NT2/D1 (cell line): Measurements from ENCODE around the gene GLS.

ENCODE experiments used
- DNase-seq: peaks from one replicate; pipeline ENCODE4 v3.0.0-alpha.2; 2011; ENCODE audit warnings: low read depth, low spot score
- H3K27me3 ChIP-seq: 2 replicates; pipeline ENCODE4 v1.6.0; 2011; ENCODE audit warnings: mild to moderate bottlenecking; ENCODE audit not compliant: insufficient read length, insufficient read depth
- H3K36me3 ChIP-seq: 2 replicates; pipeline ENCODE4 v1.6.1; 2011; ENCODE audit warnings: mild to moderate bottlenecking, low read length, mixed read lengths; ENCODE audit not compliant: insufficient read depth, insufficient read length
- H3K4me1 ChIP-seq: 2 replicates; pipeline ENCODE4 v1.5.1; 2011; ENCODE audit not compliant: insufficient read depth, insufficient read length
- H3K4me3 ChIP-seq: 2 replicates; pipeline ENCODE4 v1.5.1; 2011; ENCODE audit warnings: low read depth; ENCODE audit not compliant: insufficient read length
- H3K9ac ChIP-seq: 2 replicates; pipeline ENCODE4 v1.6.0; 2011; ENCODE audit warnings: low read depth; ENCODE audit not compliant: insufficient read length
- H3K9me3 ChIP-seq: 2 replicates; pipeline ENCODE4 v1.5.1; 2011; ENCODE audit warnings: mild to moderate bottlenecking, low read length; ENCODE audit not compliant: insufficient read depth
- SUZ12 ChIP-seq: IDR thresholded peaks from 2 replicates; pipeline ENCODE4 v1.6.1; 2011; ENCODE audit not compliant: insufficient read length, insufficient read depth; ENCODE audit errors: extremely low read depth
- YY1 ChIP-seq: IDR thresholded peaks from 2 replicates; pipeline ENCODE4 v1.6.1; 2011; ENCODE audit not compliant: insufficient read length, insufficient read depth
- ZNF274 ChIP-seq: IDR thresholded peaks from 2 replicates; pipeline ENCODE4 v1.6.1; 2011; ENCODE audit warnings: mild to moderate bottlenecking, low read depth, low read length

The GLS gene

GRCh38 chr2:190904640-190905261 is 24.1 kb downstream of the GLS start:
- no peaks in the 10 kb centered on the region for H3K4me1 ChIP-seq

GRCh38 chr2:190908532-190908931 is 27.9 kb downstream of the GLS start:
- Histone ChIP-seq H3K4me1 (no peaks in the 10 kb centered on the region), H3K9ac (no peak overlapping the region), H3K27me3 (no peaks in the 10 kb centered on the region), H3K36me3 (peaks cover 76% of the 10 kb centered on the region), H3K9me3 (no peaks in the 10 kb centered on the region), H3K4me3 (no peak overlapping the region)
- DNase-seq: no peak
- no peak for TF ChIP-seq YY1
- TF ChIP-seq SUZ12: no peak

More at GRCh38 chr2:190904640-190905261, 24.1 kb downstream of the GLS start:
- DNase-seq: no peak
- H3K4me3 ChIP-seq: no peak overlapping the region
- no peaks in the 10 kb centered on the region for H3K9me3 ChIP-seq
- no peaks in the 10 kb centered on the region for H3K27me3 ChIP-seq
- H3K9ac ChIP-seq: no peak overlapping the region
- TF ChIP-seq ZNF274 (no peak), SUZ12 (no peak), YY1 (no peak)
- H3K36me3 ChIP-seq: peaks cover 81% of the 10 kb centered on the region

GRCh38 chr2:190909680-190910079 is 29.1 kb downstream of the GLS start:
- H3K27me3 ChIP-seq: no peaks in the 10 kb centered on the region
- TF ChIP-seq YY1 (no peak), ZNF274 (no peak), SUZ12 (no peak)
- no peaks in the 10 kb centered on the region for H3K9me3 ChIP-seq
- H3K36me3 ChIP-seq: peaks cover 83% of the 10 kb centered on the region
- no peak overlapping the region for H3K4me3 ChIP-seq
- DNase-seq: no peak
- H3K4me1 ChIP-seq: no peaks in the 10 kb centered on the region
- H3K9ac ChIP-seq: no peak overlapping the region

- no peak overlapping the region for H3K9ac ChIP-seq
- no peaks in the 10 kb centered on the region for H3K4me1 ChIP-seq
- DNase-seq: no peak
- TF ChIP-seq SUZ12: no peak
- no peak for TF ChIP-seq ZNF274
- no peak for TF ChIP-seq YY1
- H3K27me3 ChIP-seq: no peaks in the 10 kb centered on the region
- H3K36me3 ChIP-seq: peaks cover 80% of the 10 kb centered on the region
- H3K4me3 ChIP-seq: no peak overlapping the region
- H3K9me3 ChIP-seq: no peaks in the 10 kb centered on the region
Measured at GRCh38 chr2:190910341-190911136, 29.9 kb downstream of the GLS start.

- DNase-seq: no peak
- Histone ChIP-seq H3K27me3 (no peaks in the 10 kb centered on the region), H3K9ac (no peak overlapping the region), H3K4me3 (no peak overlapping the region), H3K9me3 (no peaks in the 10 kb centered on the region), H3K36me3 (peaks cover 80% of the 10 kb centered on the region), H3K4me1 (no peaks in the 10 kb centered on the region)
- TF ChIP-seq SUZ12: no peak
- no peak for TF ChIP-seq ZNF274
- no peak for TF ChIP-seq YY1
Measured at GRCh38 chr2:190911813-190912212, 31.2 kb downstream of the GLS start.

- Histone ChIP-seq H3K4me3 (no peak overlapping the region), H3K36me3 (peaks cover 85% of the 10 kb centered on the region), H3K27me3 (no peaks in the 10 kb centered on the region), H3K9ac (no peak overlapping the region), H3K9me3 (no peaks in the 10 kb centered on the region), H3K4me1 (no peaks in the 10 kb centered on the region)
- TF ChIP-seq YY1 (no peak), ZNF274 (no peak), SUZ12 (no peak)
- no peak for DNase-seq
Measured at GRCh38 chr2:190912726-190913125, 32.1 kb downstream of the GLS start.

GRCh38 chr2:190913725-190914124 is 33.1 kb downstream of the GLS start:
- Histone ChIP-seq H3K36me3 (peaks cover 85% of the 10 kb centered on the region), H3K4me1 (no peaks in the 10 kb centered on the region), H3K9ac (no peak overlapping the region), H3K27me3 (no peaks in the 10 kb centered on the region), H3K9me3 (no peaks in the 10 kb centered on the region), H3K4me3 (no peak overlapping the region)
- no peak for TF ChIP-seq YY1
- no peak for TF ChIP-seq ZNF274
- TF ChIP-seq SUZ12: no peak
- no peak for DNase-seq
